ENCODE results near the gene MED25. TPM values are rescaled to one million over a fixed set of nuclear protein-coding genes. Genes with fewer than 3 reads are reported as not detected.

The MED25 gene
- total RNA-seq, 3 donors from 2014 or later (not counting 1 experiment from before 2014, with no cell fraction given), result 64.2 to 132 (median 69.5) TPM

DNA sequence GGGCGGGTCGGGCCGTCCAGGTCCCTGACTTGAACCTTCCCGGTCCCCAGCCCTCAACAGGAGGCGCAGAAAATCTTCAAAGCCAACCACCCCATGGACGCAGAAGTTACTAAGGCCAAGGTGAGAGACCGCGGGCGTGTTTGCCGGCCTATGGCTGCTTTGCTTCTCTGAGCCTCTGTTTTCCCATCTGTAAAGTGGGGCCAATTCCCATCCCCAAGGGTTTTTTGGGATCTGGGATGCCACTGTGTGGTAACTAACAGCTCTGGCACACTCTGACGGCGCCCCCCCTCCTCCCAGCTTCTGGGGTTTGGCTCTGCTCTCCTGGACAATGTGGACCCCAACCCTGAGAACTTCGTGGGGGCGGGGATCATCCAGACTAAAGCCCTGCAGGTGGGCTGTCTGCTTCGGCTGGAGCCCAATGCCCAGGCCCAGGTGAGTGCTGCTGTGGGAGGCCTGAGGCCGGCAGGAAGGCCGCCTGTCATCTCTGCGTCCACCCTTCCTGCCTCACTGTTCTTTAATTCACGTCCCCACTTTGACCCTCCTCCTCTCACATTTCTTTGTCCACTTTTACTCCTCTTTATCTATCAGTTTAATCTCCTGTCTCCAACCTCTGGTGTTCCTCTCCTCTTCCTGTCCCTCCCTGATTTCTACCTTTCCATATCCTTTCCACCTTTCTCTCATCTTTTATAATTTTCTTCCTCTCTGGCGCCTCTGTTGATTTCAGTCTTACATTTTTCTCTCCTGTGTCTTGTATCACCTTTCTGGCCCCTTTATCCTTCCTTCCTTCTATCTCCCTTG is 12.1 kb upstream of the MED25 start:
- no peak for ATAC-seq
- WGBS (ENCODE audit: insufficient coverage), result 94% methylated on average over 20 of the region's 20 CpGs
- H3K36me3 ChIP-seq (ENCODE audit: control insufficient read depth, insufficient read depth, low read length), result peaks cover 36% of the 10 kb centered on the region
- peaks cover 26% of the 10 kb centered on the region for H3K4me1 ChIP-seq (ENCODE audit: control insufficient read depth, insufficient read depth, low read length)
- no peak overlapping the region for H3K4me3 ChIP-seq (ENCODE audit: low read length)
- Mint-ChIP-seq H3K4me3 (peak overlapping the region; percentile 9), H3K4me1 (peaks cover 8 to 22% of the 10 kb centered on the region in 2 donors), H3K36me3 (no peaks in the 10 kb centered on the region), H3K27me3 (ENCODE audit: low read depth in 2 of 2) (no peaks in the 10 kb centered on the region), H3K9me3 (no peaks in the 10 kb centered on the region), H3K27ac (peak overlapping the region in 1 of 2 donors; percentile 29)
- no peak overlapping the region for H3K27ac ChIP-seq (ENCODE audit: low read length)
- H3K9me3 ChIP-seq (ENCODE audit: control insufficient read depth, insufficient read depth, low read length), result no peaks in the 10 kb centered on the region
- intact Hi-C loops (cut with micrococcal nuclease), result no loop called here
- no peaks in the 10 kb centered on the region for H3K27me3 ChIP-seq (ENCODE audit: control insufficient read depth, insufficient read depth, low read length)
- no peak for DNase-seq
- TF ChIP-seq, protein P1, sequence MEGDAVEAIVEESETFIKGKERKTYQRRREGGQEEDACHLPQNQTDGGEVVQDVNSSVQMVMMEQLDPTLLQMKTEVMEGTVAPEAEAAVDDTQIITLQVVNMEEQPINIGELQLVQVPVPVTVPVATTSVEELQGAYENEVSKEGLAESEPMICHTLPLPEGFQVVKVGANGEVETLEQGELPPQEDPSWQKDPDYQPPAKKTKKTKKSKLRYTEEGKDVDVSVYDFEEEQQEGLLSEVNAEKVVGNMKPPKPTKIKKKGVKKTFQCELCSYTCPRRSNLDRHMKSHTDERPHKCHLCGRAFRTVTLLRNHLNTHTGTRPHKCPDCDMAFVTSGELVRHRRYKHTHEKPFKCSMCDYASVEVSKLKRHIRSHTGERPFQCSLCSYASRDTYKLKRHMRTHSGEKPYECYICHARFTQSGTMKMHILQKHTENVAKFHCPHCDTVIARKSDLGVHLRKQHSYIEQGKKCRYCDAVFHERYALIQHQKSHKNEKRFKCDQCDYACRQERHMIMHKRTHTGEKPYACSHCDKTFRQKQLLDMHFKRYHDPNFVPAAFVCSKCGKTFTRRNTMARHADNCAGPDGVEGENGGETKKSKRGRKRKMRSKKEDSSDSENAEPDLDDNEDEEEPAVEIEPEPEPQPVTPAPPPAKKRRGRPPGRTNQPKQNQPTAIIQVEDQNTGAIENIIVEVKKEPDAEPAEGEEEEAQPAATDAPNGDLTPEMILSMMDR (IDR thresholded peaks at IDR 0.05), result no peak

DNA sequence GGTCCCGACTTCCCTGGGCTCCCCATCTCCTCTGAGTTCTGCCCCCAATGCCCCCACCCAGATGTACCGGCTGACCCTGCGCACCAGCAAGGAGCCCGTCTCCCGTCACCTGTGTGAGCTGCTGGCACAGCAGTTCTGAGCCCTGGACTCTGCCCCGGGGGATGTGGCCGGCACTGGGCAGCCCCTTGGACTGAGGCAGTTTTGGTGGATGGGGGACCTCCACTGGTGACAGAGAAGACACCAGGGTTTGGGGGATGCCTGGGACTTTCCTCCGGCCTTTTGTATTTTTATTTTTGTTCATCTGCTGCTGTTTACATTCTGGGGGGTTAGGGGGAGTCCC is 11.5 kb upstream of the MED25 start:
- no peaks in the 10 kb centered on the region for H3K36me3 Mint-ChIP-seq
- ATAC-seq, result no peak
- intact Hi-C loops (cut with micrococcal nuclease), result no loop called here
- H3K4me3 Mint-ChIP-seq, result peak overlapping the region; percentile 9
- H3K4me1 Mint-ChIP-seq, result peaks cover 8 to 22% of the 10 kb centered on the region in 2 donors
- Histone ChIP-seq H3K27me3 (ENCODE audit: control insufficient read depth, insufficient read depth, low read length) (no peaks in the 10 kb centered on the region), H3K36me3 (ENCODE audit: control insufficient read depth, insufficient read depth, low read length) (peaks cover 32% of the 10 kb centered on the region), H3K4me1 (ENCODE audit: control insufficient read depth, insufficient read depth, low read length) (peaks cover 26% of the 10 kb centered on the region), H3K27ac (ENCODE audit: low read length) (no peak overlapping the region), H3K4me3 (ENCODE audit: low read length) (no peak overlapping the region), H3K9me3 (ENCODE audit: control insufficient read depth, insufficient read depth, low read length) (no peaks in the 10 kb centered on the region)
- no peak for DNase-seq
- H3K27ac Mint-ChIP-seq, result peak overlapping the region in 1 of 2 donors; percentile 29
- 98% methylated on average over 7 of the region's 8 CpGs for WGBS (ENCODE audit: insufficient coverage)
- TF ChIP-seq, protein P1 (IDR thresholded peaks at IDR 0.05), result no peak
- no peaks in the 10 kb centered on the region for H3K9me3 Mint-ChIP-seq
- H3K27me3 Mint-ChIP-seq (ENCODE audit: low read depth in 2 of 2), result no peaks in the 10 kb centered on the region

DNA sequence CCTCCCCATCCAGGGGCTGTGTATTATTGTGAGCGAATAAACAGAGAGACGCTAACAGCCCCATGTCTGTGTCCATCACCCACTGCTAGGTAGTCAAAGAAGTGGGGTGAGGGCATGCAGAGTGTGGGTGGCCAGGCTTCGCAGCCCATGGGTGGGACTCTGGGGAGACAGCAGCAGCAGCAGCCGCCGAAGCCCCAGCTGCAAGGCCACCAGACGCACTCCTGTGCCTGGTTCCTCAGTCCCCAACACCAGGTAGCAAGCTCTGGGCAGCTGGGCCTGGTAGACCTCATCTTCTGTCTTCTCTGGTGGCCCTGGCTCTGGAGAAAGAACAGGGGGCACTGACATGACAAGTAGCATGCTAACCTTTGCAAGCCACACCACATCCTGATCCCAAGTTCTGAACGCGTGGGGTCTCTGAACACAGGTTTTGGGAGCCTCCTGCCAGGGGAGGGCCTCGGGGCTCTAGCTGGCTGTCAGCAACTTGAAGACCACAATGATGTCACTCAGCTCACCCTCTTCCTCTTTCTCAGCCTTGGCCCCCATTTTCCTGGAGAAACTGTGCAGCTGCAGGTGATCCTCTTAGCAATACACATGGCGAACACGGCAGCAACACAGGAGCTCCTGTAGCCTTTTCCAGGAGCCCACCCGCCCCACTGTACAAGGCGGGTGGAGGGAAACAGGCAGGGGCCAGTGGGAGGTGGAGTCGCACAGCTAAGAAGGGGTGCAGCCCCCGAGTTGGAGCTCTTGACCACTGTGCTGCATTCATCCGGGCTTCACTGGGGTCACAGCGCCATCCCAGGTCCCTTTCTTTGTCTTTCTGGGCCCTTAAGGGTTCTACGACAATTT is 10.8 kb upstream of the MED25 start:
- no peak overlapping the region for H3K4me3 ChIP-seq (ENCODE audit: low read length)
- Mint-ChIP-seq H3K27ac (peak overlapping the region; percentile 81 to 96), H3K4me1 (peaks cover 8 to 22% of the 10 kb centered on the region in 2 donors), H3K4me3 (no peak overlapping the region), H3K9me3 (no peaks in the 10 kb centered on the region), H3K27me3 (ENCODE audit: low read depth in 2 of 2) (no peaks in the 10 kb centered on the region), H3K36me3 (no peaks in the 10 kb centered on the region)
- peak overlapping the region; percentile 31 for H3K27ac ChIP-seq (ENCODE audit: low read length)
- TF ChIP-seq, protein P1 (IDR thresholded peaks at IDR 0.05), result no peak
- intact Hi-C loops (cut with micrococcal nuclease), result no loop called here
- WGBS (ENCODE audit: insufficient coverage), result 64% methylated on average over 17 of the region's 18 CpGs
- peak in 1 of 2 donors; percentile 25 for DNase-seq
- H3K36me3 ChIP-seq (ENCODE audit: control insufficient read depth, insufficient read depth, low read length), result peaks cover 27% of the 10 kb centered on the region
- peaks cover 28% of the 10 kb centered on the region for H3K4me1 ChIP-seq (ENCODE audit: control insufficient read depth, insufficient read depth, low read length)
- no peaks in the 10 kb centered on the region for H3K27me3 ChIP-seq (ENCODE audit: control insufficient read depth, insufficient read depth, low read length)
- ATAC-seq, result no peak
- no peaks in the 10 kb centered on the region for H3K9me3 ChIP-seq (ENCODE audit: control insufficient read depth, insufficient read depth, low read length)

All from natural killer cell (primary cell).